ENCODE results near the gene KLRD1.
"Not testable (repeated sequence)": the region's sequence is repeated elsewhere in the genome, so short reads cannot be mapped to it uniquely, and the experiment has no call there.

DNA sequence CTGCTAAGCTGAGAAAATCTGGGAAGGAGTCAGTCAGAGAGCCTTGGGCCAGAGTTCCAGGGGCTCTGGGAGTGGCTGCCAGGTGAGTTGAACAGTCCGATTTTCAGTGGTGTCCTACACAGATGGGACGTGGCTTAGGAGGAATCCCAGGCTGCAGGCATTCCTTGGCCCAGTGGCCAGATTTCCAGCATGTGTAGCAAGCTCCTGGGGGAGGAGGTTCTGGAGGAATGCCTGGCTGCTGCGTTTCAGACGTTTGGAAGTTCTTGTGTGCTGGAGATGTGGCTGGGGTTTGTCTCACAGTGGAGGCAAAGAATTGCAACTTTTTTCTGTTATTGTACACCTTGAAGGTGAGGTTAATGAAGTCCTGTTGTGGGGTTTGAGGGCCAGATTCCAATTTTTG lies 28.5 kb downstream of the KLRD1 start:
- not testable (repeated sequence) for TF ChIP-seq OSR1 (CRISPR knock-in tag; IDR thresholded peaks at IDR 0.05); TOX (CRISPR knock-in tag; IDR thresholded peaks at IDR 0.05; ENCODE audit: borderline replicate concordance); BACH2 (CRISPR knock-in tag; IDR thresholded peaks at IDR 0.05; ENCODE audit: borderline replicate concordance); ZNF70 (CRISPR knock-in tag; IDR thresholded peaks at IDR 0.05); GLIS3 (CRISPR knock-in tag; IDR thresholded peaks at IDR 0.05); RARB (CRISPR knock-in tag; IDR thresholded peaks at IDR 0.05); ISL1 (CRISPR knock-in tag; IDR thresholded peaks at IDR 0.05)
- TF ChIP-seq, protein P1, sequence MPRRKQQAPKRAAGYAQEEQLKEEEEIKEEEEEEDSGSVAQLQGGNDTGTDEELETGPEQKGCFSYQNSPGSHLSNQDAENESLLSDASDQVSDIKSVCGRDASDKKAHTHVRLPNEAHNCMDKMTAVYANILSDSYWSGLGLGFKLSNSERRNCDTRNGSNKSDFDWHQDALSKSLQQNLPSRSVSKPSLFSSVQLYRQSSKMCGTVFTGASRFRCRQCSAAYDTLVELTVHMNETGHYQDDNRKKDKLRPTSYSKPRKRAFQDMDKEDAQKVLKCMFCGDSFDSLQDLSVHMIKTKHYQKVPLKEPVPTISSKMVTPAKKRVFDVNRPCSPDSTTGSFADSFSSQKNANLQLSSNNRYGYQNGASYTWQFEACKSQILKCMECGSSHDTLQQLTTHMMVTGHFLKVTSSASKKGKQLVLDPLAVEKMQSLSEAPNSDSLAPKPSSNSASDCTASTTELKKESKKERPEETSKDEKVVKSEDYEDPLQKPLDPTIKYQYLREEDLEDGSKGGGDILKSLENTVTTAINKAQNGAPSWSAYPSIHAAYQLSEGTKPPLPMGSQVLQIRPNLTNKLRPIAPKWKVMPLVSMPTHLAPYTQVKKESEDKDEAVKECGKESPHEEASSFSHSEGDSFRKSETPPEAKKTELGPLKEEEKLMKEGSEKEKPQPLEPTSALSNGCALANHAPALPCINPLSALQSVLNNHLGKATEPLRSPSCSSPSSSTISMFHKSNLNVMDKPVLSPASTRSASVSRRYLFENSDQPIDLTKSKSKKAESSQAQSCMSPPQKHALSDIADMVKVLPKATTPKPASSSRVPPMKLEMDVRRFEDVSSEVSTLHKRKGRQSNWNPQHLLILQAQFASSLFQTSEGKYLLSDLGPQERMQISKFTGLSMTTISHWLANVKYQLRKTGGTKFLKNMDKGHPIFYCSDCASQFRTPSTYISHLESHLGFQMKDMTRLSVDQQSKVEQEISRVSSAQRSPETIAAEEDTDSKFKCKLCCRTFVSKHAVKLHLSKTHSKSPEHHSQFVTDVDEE (CRISPR knock-in tag; IDR thresholded peaks at IDR 0.05): not testable (repeated sequence)
- TF ChIP-seq, protein P2, sequence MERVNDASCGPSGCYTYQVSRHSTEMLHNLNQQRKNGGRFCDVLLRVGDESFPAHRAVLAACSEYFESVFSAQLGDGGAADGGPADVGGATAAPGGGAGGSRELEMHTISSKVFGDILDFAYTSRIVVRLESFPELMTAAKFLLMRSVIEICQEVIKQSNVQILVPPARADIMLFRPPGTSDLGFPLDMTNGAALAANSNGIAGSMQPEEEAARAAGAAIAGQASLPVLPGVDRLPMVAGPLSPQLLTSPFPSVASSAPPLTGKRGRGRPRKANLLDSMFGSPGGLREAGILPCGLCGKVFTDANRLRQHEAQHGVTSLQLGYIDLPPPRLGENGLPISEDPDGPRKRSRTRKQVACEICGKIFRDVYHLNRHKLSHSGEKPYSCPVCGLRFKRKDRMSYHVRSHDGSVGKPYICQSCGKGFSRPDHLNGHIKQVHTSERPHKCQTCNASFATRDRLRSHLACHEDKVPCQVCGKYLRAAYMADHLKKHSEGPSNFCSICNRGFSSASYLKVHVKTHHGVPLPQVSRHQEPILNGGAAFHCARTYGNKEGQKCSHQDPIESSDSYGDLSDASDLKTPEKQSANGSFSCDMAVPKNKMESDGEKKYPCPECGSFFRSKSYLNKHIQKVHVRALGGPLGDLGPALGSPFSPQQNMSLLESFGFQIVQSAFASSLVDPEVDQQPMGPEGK (CRISPR knock-in tag; IDR thresholded peaks at IDR 0.05; ENCODE audit: borderline replicate concordance): not testable (repeated sequence)
